GM23338 (cell line): ENCODE data around the gene GLMP. TPM values are rescaled to one million over a fixed set of nuclear protein-coding genes. Genes with fewer than 3 reads are reported as not detected.

Experiments used
- ATAC-seq: fragments of 200-7000 bp; cut with Tn5 transposase; 3 replicates; pipeline ENCODE4 v1.9.1; 2020
- DNase-seq: peaks from one replicate; pipeline ENCODE4 v3.0.0-alpha.2; 2015; ENCODE audit warnings: low spot score
- H2AFZ ChIP-seq: fragments of 200-600 bp; sonication (generic); 2 replicates; pipeline ENCODE4 v1.8.0; 2016; ENCODE audit warnings: antibody characterized with exemption, mild to moderate bottlenecking, moderate library complexity
- H3F3A ChIP-seq: fragments of 200-600 bp; sonication (generic); replicated peaks from 2 replicates; pipeline ENCODE4 v1.8.0; 2017; ENCODE audit warnings: antibody characterized with exemption, mixed run types, low read depth
- H3K27ac ChIP-seq: fragments of 200-600 bp; sonication (generic); 2 replicates; pipeline ENCODE4 v1.6.1; 2016; ENCODE audit warnings: low read depth
- H3K27me3 ChIP-seq: fragments of 200-600 bp; sonication (generic); 2 replicates; pipeline ENCODE4 v1.8.0; 2016; ENCODE audit warnings: mild to moderate bottlenecking, mixed run types, moderate library complexity; ENCODE audit not compliant: insufficient read depth
- H3K36me3 ChIP-seq: fragments of 200-600 bp; sonication (generic); 2 replicates; pipeline ENCODE4 v1.8.0; 2016; ENCODE audit warnings: mild to moderate bottlenecking; ENCODE audit not compliant: insufficient read depth
- H3K4me1 ChIP-seq: fragments of 200-600 bp; sonication (generic); 2 replicates; pipeline ENCODE4 v1.8.0; 2016; ENCODE audit warnings: mild to moderate bottlenecking, moderate library complexity; ENCODE audit not compliant: insufficient read depth
- H3K4me2 ChIP-seq: fragments of 200-600 bp; sonication (generic); 2 replicates; pipeline ENCODE4 v1.7.1; 2017; ENCODE audit warnings: mixed run types
- H3K4me3 ChIP-seq: fragments of 200-600 bp; sonication (generic); 2 replicates; pipeline ENCODE4 v1.6.1; 2016; ENCODE audit warnings: mixed run types
- H3K79me2 ChIP-seq: fragments of 200-600 bp; sonication (generic); replicated peaks from 2 replicates; pipeline ENCODE4 v1.8.0; 2017; ENCODE audit warnings: mild to moderate bottlenecking; ENCODE audit not compliant: insufficient read depth
- H3K9me2 ChIP-seq: fragments of 200-600 bp; sonication (generic); 2 replicates; pipeline ENCODE4 v1.8.0; 2017; ENCODE audit not compliant: insufficient read depth
- H4K20me1 ChIP-seq: fragments of 200-600 bp; sonication (generic); replicated peaks from 2 replicates; pipeline ENCODE4 v1.8.0; 2017; ENCODE audit warnings: mild to moderate bottlenecking; ENCODE audit not compliant: insufficient read depth
- H3K27ac Mint-ChIP-seq: 2 replicates; pipeline ENCODE4 v1.8.0; 2020; ENCODE audit warnings: inconsistent platforms, mild to moderate bottlenecking, moderate library complexity, mixed read lengths
- H3K27me3 Mint-ChIP-seq: 3 replicates; pipeline ENCODE4 v1.8.0; 2022; ENCODE audit warnings: low read depth, mild to moderate bottlenecking, moderate library complexity, mixed read lengths, inconsistent platforms; ENCODE audit not compliant: insufficient read depth, poor library complexity
- H3K36me3 Mint-ChIP-seq: 3 replicates; pipeline ENCODE4 v1.8.0; 2021; ENCODE audit warnings: low read depth, mild to moderate bottlenecking, inconsistent platforms, moderate library complexity, mixed read lengths
- H3K4me1 Mint-ChIP-seq: 3 replicates; pipeline ENCODE4 v1.8.0; 2020; ENCODE audit warnings: mild to moderate bottlenecking, inconsistent platforms, mixed read lengths
- H3K4me3 Mint-ChIP-seq: 3 replicates; pipeline ENCODE4 v1.8.0; 2021; ENCODE audit warnings: moderate library complexity, mild to moderate bottlenecking, inconsistent platforms, mixed read lengths
- H3K9me3 Mint-ChIP-seq: 3 replicates; pipeline ENCODE4 v1.8.0; 2020; ENCODE audit warnings: moderate library complexity, mild to moderate bottlenecking, inconsistent platforms, mixed read lengths
- CREB1 ChIP-seq: fragments of 250-450 bp; sonication (Bioruptor Pico); IDR thresholded peaks from 2 replicates; pipeline ENCODE4 v1.5.0; 2020; ENCODE audit warnings: low read depth, mild to moderate bottlenecking, moderate library complexity
- EZH2 ChIP-seq: fragments of 200-600 bp; sonication (generic); IDR thresholded peaks from one replicate; pipeline ENCODE4 v1.8.0; 2017; ENCODE audit warnings: antibody characterized with exemption, mild to moderate bottlenecking, low read depth; ENCODE audit not compliant: unreplicated experiment
- EZH2phosphoT487 ChIP-seq: fragments of 200-600 bp; sonication (generic); IDR thresholded peaks from one replicate; pipeline ENCODE4 v1.8.1; 2018; ENCODE audit warnings: antibody characterized with exemption; ENCODE audit not compliant: unreplicated experiment
- JUNB ChIP-seq: IDR thresholded peaks from one replicate; pipeline ENCODE4 v1.6.1; 2016; ENCODE audit warnings: antibody characterized with exemption; ENCODE audit not compliant: unreplicated experiment
- NANOG ChIP-seq: IDR thresholded peaks from 2 replicates; pipeline ENCODE4 v1.6.1; 2016; ENCODE audit warnings: antibody characterized with exemption, borderline replicate concordance
- POLR2AphosphoS5 ChIP-seq: IDR thresholded peaks from 2 replicates; pipeline ENCODE4 v1.6.1; 2016; ENCODE audit warnings: antibody characterized with exemption, low read depth
- STAT1 ChIP-seq: IDR thresholded peaks from one replicate; pipeline ENCODE4 v1.6.1; 2016; ENCODE audit warnings: antibody characterized with exemption; ENCODE audit not compliant: unreplicated experiment
- ZNF114 ChIP-seq: fragments of 250-450 bp; sonication (Bioruptor Pico); IDR thresholded peaks from 2 replicates; pipeline ENCODE4 v1.5.0; 2020; ENCODE audit warnings: mild to moderate bottlenecking, moderate library complexity
- ZNF331 ChIP-seq: fragments of 250-450 bp; sonication (Bioruptor Pico); IDR thresholded peaks from 2 replicates; pipeline ENCODE4 v1.5.0; 2020; ENCODE audit warnings: low read depth, mild to moderate bottlenecking, moderate library complexity
- polyA plus RNA-seq: library from polyadenylated mRNA; unstranded; fragments of >200 nt; fragmentation: Nextera tagmentation; extraction: Ambion mirVana; gene quantifications from 2 replicates; pipeline ENCODE4 v1.2.1, GENCODE V29; 2016
- total RNA-seq: library from RNA; depleted of rRNA; stranded (reverse); fragments of >200 nt; shearing (Covaris generic); gene quantifications from 2 replicates; pipeline ENCODE4 v1.2.3, GENCODE V29; 2014
- TF ChIP-seq, protein P1 (sequence below): IDR thresholded peaks from 2 replicates; pipeline ENCODE4 v1.6.1; 2016; ENCODE audit warnings: antibody characterized with exemption
- TF ChIP-seq, protein P2 (sequence below), 2 experiments: fragments of 200-600 bp in 1 of 2; sonication (generic) in 1 of 2; conservative IDR thresholded peaks; 2 replicates each; pipeline versions ENCODE4 v1.5.1 to v1.6.1; 2016 to 2017; ENCODE audit warnings: antibody characterized with exemption in 2 of 2, low read depth in 2 of 2, mild to moderate bottlenecking in 2 of 2, moderate library complexity in 1 of 2
- TF ChIP-seq, protein P3 (sequence below): IDR thresholded peaks from one replicate; pipeline ENCODE4 v1.6.1; 2018; ENCODE audit warnings: antibody characterized with exemption; ENCODE audit not compliant: unreplicated experiment
- TF ChIP-seq, protein P4 (sequence below): fragments of 250-450 bp; sonication (Bioruptor Pico); IDR thresholded peaks from 2 replicates; pipeline ENCODE4 v1.5.0; 2020; ENCODE audit warnings: mild to moderate bottlenecking, moderate library complexity

Gene GLMP
- total and polyA plus RNA-seq, 2 experiments from 2014 or later, result 33.6 to 41.9 TPM

DNA sequence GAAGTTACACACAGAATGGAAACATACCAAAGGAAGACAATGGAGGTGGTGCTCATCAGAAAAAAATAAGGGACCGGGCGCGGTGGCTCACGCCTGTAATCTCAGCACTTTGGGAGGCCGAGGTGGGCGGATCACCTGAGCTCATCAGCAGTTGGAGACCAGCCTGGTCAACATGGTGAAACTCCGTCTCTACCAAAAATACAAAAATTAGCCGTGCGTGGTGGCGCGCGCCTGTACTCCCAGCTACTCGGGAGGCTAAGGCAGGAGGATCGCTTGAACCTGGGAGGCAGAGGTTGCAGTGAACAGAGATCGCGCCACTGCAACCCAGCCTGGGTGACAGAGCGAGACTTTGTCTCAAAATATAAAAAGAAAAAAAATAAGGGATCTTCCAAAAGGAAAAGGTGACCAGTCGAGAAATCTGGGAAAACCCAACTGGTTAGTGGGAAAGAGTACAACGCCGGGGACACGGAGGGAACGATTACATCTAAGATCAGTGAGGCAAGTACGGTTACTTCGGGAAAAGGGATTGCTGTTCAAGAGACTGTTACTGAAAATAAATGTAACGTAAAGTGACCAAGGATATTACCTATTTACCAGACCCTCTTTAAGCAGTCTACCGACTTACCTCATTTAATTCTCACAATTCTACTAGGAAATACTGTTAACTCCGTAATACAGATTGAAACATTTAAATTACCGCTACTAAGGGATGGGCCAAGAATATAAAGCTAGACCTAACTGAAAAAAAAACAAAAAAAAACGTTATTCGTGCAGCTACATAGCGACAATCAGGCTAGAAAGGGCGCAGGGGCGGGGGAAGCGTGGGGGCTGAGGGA is 41.8 kb upstream of the GLMP start:
- Mint-ChIP-seq H3K4me1 (peaks cover 13% of the 10 kb centered on the region), H3K27ac (peak overlapping the region; percentile 98), H3K4me3 (peak overlapping the region; percentile 100), H3K36me3 (peaks cover 58% of the 10 kb centered on the region), H3K9me3 (peaks cover 6% of the 10 kb centered on the region; the same call in 1 of the 3 replicates), H3K27me3 (peaks cover 10% of the 10 kb centered on the region)
- no peak for TF ChIP-seq ZNF114 (CRISPR knock-in tag)
- TF ChIP-seq NANOG, result no peak
- TF ChIP-seq POLR2AphosphoS5, result no peak
- TF ChIP-seq, protein P1, sequence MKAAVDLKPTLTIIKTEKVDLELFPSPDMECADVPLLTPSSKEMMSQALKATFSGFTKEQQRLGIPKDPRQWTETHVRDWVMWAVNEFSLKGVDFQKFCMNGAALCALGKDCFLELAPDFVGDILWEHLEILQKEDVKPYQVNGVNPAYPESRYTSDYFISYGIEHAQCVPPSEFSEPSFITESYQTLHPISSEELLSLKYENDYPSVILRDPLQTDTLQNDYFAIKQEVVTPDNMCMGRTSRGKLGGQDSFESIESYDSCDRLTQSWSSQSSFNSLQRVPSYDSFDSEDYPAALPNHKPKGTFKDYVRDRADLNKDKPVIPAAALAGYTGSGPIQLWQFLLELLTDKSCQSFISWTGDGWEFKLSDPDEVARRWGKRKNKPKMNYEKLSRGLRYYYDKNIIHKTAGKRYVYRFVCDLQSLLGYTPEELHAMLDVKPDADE, result no peak
- no peak for TF ChIP-seq EZH2
- TF ChIP-seq EZH2phosphoT487, result no peak
- no peak for TF ChIP-seq JUNB
- no peak for TF ChIP-seq ZNF331 (CRISPR knock-in tag)
- TF ChIP-seq, protein P2, sequence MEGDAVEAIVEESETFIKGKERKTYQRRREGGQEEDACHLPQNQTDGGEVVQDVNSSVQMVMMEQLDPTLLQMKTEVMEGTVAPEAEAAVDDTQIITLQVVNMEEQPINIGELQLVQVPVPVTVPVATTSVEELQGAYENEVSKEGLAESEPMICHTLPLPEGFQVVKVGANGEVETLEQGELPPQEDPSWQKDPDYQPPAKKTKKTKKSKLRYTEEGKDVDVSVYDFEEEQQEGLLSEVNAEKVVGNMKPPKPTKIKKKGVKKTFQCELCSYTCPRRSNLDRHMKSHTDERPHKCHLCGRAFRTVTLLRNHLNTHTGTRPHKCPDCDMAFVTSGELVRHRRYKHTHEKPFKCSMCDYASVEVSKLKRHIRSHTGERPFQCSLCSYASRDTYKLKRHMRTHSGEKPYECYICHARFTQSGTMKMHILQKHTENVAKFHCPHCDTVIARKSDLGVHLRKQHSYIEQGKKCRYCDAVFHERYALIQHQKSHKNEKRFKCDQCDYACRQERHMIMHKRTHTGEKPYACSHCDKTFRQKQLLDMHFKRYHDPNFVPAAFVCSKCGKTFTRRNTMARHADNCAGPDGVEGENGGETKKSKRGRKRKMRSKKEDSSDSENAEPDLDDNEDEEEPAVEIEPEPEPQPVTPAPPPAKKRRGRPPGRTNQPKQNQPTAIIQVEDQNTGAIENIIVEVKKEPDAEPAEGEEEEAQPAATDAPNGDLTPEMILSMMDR (conservative IDR thresholded peaks at IDR 0.05; ENCODE audit: low read depth in 2 of 2), result no peak
- no peak for TF ChIP-seq CREB1 (CRISPR knock-in tag)
- TF ChIP-seq, protein P3, sequence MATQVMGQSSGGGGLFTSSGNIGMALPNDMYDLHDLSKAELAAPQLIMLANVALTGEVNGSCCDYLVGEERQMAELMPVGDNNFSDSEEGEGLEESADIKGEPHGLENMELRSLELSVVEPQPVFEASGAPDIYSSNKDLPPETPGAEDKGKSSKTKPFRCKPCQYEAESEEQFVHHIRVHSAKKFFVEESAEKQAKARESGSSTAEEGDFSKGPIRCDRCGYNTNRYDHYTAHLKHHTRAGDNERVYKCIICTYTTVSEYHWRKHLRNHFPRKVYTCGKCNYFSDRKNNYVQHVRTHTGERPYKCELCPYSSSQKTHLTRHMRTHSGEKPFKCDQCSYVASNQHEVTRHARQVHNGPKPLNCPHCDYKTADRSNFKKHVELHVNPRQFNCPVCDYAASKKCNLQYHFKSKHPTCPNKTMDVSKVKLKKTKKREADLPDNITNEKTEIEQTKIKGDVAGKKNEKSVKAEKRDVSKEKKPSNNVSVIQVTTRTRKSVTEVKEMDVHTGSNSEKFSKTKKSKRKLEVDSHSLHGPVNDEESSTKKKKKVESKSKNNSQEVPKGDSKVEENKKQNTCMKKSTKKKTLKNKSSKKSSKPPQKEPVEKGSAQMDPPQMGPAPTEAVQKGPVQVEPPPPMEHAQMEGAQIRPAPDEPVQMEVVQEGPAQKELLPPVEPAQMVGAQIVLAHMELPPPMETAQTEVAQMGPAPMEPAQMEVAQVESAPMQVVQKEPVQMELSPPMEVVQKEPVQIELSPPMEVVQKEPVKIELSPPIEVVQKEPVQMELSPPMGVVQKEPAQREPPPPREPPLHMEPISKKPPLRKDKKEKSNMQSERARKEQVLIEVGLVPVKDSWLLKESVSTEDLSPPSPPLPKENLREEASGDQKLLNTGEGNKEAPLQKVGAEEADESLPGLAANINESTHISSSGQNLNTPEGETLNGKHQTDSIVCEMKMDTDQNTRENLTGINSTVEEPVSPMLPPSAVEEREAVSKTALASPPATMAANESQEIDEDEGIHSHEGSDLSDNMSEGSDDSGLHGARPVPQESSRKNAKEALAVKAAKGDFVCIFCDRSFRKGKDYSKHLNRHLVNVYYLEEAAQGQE, result no peak
- TF ChIP-seq STAT1, result no peak
- TF ChIP-seq, protein P4, sequence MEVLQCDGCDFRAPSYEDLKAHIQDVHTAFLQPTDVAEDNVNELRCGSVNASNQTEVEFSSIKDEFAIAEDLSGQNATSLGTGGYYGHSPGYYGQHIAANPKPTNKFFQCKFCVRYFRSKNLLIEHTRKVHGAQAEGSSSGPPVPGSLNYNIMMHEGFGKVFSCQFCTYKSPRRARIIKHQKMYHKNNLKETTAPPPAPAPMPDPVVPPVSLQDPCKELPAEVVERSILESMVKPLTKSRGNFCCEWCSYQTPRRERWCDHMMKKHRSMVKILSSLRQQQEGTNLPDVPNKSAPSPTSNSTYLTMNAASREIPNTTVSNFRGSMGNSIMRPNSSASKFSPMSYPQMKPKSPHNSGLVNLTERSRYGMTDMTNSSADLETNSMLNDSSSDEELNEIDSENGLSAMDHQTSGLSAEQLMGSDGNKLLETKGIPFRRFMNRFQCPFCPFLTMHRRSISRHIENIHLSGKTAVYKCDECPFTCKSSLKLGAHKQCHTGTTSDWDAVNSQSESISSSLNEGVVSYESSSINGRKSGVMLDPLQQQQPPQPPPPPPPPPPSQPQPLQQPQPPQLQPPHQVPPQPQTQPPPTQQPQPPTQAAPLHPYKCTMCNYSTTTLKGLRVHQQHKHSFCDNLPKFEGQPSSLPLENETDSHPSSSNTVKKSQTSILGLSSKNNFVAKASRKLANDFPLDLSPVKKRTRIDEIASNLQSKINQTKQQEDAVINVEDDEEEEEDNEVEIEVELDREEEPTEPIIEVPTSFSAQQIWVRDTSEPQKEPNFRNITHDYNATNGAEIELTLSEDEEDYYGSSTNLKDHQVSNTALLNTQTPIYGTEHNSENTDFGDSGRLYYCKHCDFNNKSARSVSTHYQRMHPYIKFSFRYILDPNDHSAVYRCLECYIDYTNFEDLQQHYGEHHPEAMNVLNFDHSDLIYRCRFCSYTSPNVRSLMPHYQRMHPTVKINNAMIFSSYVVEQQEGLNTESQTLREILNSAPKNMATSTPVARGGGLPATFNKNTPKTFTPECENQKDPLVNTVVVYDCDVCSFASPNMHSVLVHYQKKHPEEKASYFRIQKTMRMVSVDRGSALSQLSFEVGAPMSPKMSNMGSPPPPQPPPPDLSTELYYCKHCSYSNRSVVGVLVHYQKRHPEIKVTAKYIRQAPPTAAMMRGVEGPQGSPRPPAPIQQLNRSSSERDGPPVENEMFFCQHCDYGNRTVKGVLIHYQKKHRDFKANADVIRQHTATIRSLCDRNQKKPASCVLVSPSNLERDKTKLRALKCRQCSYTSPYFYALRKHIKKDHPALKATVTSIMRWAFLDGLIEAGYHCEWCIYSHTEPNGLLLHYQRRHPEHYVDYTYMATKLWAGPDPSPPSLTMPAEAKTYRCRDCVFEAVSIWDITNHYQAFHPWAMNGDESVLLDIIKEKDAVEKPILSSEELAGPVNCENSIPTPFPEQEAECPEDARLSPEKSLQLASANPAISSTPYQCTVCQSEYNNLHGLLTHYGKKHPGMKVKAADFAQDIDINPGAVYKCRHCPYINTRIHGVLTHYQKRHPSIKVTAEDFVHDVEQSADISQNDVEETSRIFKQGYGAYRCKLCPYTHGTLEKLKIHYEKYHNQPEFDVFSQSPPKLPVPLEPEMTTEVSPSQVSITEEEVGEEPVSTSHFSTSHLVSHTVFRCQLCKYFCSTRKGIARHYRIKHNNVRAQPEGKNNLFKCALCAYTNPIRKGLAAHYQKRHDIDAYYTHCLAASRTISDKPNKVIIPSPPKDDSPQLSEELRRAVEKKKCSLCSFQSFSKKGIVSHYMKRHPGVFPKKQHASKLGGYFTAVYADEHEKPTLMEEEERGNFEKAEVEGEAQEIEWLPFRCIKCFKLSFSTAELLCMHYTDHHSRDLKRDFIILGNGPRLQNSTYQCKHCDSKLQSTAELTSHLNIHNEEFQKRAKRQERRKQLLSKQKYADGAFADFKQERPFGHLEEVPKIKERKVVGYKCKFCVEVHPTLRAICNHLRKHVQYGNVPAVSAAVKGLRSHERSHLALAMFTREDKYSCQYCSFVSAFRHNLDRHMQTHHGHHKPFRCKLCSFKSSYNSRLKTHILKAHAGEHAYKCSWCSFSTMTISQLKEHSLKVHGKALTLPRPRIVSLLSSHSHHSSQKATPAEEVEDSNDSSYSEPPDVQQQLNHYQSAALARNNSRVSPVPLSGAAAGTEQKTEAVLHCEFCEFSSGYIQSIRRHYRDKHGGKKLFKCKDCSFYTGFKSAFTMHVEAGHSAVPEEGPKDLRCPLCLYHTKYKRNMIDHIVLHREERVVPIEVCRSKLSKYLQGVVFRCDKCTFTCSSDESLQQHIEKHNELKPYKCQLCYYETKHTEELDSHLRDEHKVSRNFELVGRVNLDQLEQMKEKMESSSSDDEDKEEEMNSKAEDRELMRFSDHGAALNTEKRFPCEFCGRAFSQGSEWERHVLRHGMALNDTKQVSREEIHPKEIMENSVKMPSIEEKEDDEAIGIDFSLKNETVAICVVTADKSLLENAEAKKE (CRISPR knock-in tag), result no peak
- DNase-seq, result no peak
- Histone ChIP-seq H3F3A (peaks cover 24% of the 10 kb centered on the region), H3K4me1 (peaks cover 9% of the 10 kb centered on the region), H3K4me3 (peak overlapping the region; percentile 95), H3K9me2 (no peaks in the 10 kb centered on the region), H3K4me2 (peak overlapping the region; percentile 85), H3K27ac (peak overlapping the region; percentile 72; the same call in 1 of the 2 replicates), H4K20me1 (peaks cover 38% of the 10 kb centered on the region), H3K36me3 (peaks cover 33% of the 10 kb centered on the region), H3K27me3 (no peaks in the 10 kb centered on the region), H3K79me2 (peaks cover 57% of the 10 kb centered on the region), H2AFZ (0 out of 2 replicates have a peak overlapping the region, but pooled peaks have one; percentile 54)
- ATAC-seq, result no peak
